DOHH2 (cell line): ENCODE results near the gene TVP23A.

Experiments
- H3F3A ChIP-seq: fragments of 200-600 bp; sonication (generic), shearing (Covaris generic); 2 replicates; pipeline ENCODE4 v1.6.0; 2016; ENCODE audit warnings: antibody characterized with exemption, mild to moderate bottlenecking; ENCODE audit not compliant: control insufficient read depth, insufficient read depth
- H3K27ac ChIP-seq: fragments of 200-600 bp; sonication (generic); 2 replicates; pipeline ENCODE4 v1.5.1; 2014; ENCODE audit warnings: low read depth, mild to moderate bottlenecking, low read length, moderate library complexity
- H3K27me3 ChIP-seq: fragments of 200-600 bp; sonication (generic); 2 replicates; pipeline ENCODE4 v1.6.1; 2014; ENCODE audit warnings: mild to moderate bottlenecking, low read length, mixed read lengths; ENCODE audit not compliant: control insufficient read depth
- H3K36me3 ChIP-seq: fragments of 200-600 bp; sonication (generic); 2 replicates; pipeline ENCODE4 v1.6.1; 2014; ENCODE audit warnings: mild to moderate bottlenecking, low read length, moderate library complexity, mixed read lengths; ENCODE audit not compliant: control insufficient read depth
- H3K4me1 ChIP-seq: fragments of 200-600 bp; sonication (generic); 2 replicates; pipeline ENCODE4 v1.6.1; 2014; ENCODE audit warnings: mild to moderate bottlenecking, low read length, mixed read lengths; ENCODE audit not compliant: control insufficient read depth
- H3K4me2 ChIP-seq: fragments of 200-600 bp; sonication (generic); 2 replicates; pipeline ENCODE4 v1.6.0; 2014; ENCODE audit warnings: mild to moderate bottlenecking, low read length, moderate library complexity
- H3K4me3 ChIP-seq: fragments of 200-600 bp; sonication (generic); 2 replicates; pipeline ENCODE4 v1.5.1; 2014; ENCODE audit warnings: mild to moderate bottlenecking, low read length, mixed read lengths
- H3K79me2 ChIP-seq: fragments of 200-600 bp; sonication (generic); 2 replicates; pipeline ENCODE4 v1.6.1; 2014; ENCODE audit warnings: mild to moderate bottlenecking, low read length, mixed read lengths; ENCODE audit not compliant: control insufficient read depth
- H3K9me2 ChIP-seq: fragments of 200-600 bp; sonication (generic); replicated peaks from 2 replicates; pipeline ENCODE4 v1.6.1; 2014; ENCODE audit warnings: mild to moderate bottlenecking, low read length, mixed read lengths; ENCODE audit not compliant: control insufficient read depth
- H3K9me3 ChIP-seq: fragments of 200-600 bp; sonication (generic); 2 replicates; pipeline ENCODE4 v1.6.1; 2014; ENCODE audit warnings: antibody characterized with exemption, low read length, mixed read lengths; ENCODE audit not compliant: control insufficient read depth, insufficient read depth
- H4K20me1 ChIP-seq: fragments of 200-600 bp; sonication (generic); 2 replicates; pipeline ENCODE4 v1.6.0; 2014; ENCODE audit warnings: low read depth, mild to moderate bottlenecking, antibody characterized with exemption, low read length, moderate library complexity; ENCODE audit not compliant: control insufficient read depth, insufficient read depth
- CTCF ChIP-seq: fragments of 200-600 bp; sonication (generic); IDR thresholded peaks from one replicate; pipeline ENCODE4 v1.5.1; 2014; ENCODE audit warnings: antibody characterized with exemption, mild to moderate bottlenecking, low read depth, low read length; ENCODE audit not compliant: poor library complexity, severe bottlenecking
- EZH2phosphoT487 ChIP-seq: fragments of 200-600 bp; sonication (generic); IDR thresholded peaks from 2 replicates; pipeline ENCODE4 v1.6.1; 2017; ENCODE audit warnings: borderline replicate concordance, mild to moderate bottlenecking, antibody characterized with exemption, low read length, moderate library complexity, mixed read lengths

TVP23A gene

DNA sequence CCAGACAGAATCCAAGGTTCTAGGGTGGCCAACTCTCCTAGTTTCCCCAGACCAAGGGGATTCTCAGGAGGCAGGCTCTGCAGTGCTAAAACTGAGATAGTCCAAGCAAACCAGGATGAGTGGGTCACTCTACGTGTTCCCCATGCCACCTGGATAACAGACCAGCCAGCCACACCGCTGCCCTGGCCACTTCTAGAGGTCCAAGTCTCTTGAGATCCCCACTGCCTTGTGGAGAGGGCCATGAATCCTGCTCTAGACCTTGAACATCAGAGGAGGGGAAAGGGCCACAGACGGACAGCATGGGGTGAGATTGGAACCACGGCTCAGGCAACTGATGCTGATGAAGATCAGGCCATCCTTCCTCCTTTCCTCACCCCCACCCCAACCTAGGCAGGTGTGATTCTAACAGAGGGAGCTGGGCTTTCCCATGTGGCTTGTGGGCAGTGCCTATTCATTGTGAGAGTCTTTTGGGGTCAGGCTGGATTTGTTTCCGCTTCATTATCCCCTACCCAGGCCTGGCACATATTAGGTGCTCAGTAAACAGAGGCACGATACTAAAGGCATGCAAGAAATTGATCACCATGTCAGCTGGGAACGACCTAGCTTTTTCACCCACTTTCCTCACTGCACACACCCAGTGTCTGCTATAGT lies 16.8 kb upstream of the TVP23A start:
- H3K79me2 ChIP-seq: no peaks in the 10 kb centered on the region
- H3K4me1 ChIP-seq: no peaks in the 10 kb centered on the region
- TF ChIP-seq CTCF (no peak), EZH2phosphoT487 (no peak)
- H3K4me3 ChIP-seq: no peak overlapping the region
- no peaks in the 10 kb centered on the region for H4K20me1 ChIP-seq
- H3K9me2 ChIP-seq: no peaks in the 10 kb centered on the region
- H3K9me3 ChIP-seq: no peaks in the 10 kb centered on the region
- H3K27me3 ChIP-seq: peaks cover 23% of the 10 kb centered on the region
- H3K4me2 ChIP-seq: no peak overlapping the region
- H3K27ac ChIP-seq: no peak overlapping the region
- H3K36me3 ChIP-seq: no peaks in the 10 kb centered on the region
- no peaks in the 10 kb centered on the region for H3F3A ChIP-seq

DNA sequence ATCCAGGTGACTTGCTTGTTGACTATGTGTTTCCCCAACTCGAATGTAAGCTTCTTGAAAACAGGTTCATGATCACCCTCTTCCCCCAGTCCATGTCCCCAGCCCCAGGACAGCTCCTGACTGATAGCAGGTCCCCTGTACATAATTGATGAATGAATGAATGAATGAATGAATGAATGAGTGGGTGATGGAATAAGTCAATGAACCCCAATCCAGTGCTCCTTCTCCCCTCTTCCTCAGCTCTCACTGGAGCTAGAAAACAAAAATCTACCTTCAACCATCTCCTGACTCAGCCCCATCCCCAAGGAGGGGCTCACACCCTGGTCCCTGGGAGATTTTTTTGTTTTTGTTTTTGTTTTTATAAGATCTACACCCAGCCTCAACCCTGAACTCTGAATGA lies 16.2 kb upstream of the TVP23A start:
- H3K79me2 ChIP-seq: no peaks in the 10 kb centered on the region
- H3K4me3 ChIP-seq: no peak overlapping the region
- H3K9me2 ChIP-seq: no peaks in the 10 kb centered on the region
- H4K20me1 ChIP-seq: no peaks in the 10 kb centered on the region
- H3K27ac ChIP-seq: no peak overlapping the region
- H3K4me1 ChIP-seq: no peaks in the 10 kb centered on the region
- TF ChIP-seq CTCF: no peak
- TF ChIP-seq EZH2phosphoT487: no peak
- peaks cover 24% of the 10 kb centered on the region for H3K27me3 ChIP-seq
- H3K36me3 ChIP-seq: no peaks in the 10 kb centered on the region
- H3F3A ChIP-seq: no peaks in the 10 kb centered on the region
- H3K9me3 ChIP-seq: no peaks in the 10 kb centered on the region
- no peak overlapping the region for H3K4me2 ChIP-seq

GRCh38 chr16:10834130-10834529 lies 15.5 kb upstream of the TVP23A start:
- TF ChIP-seq CTCF: no peak
- TF ChIP-seq EZH2phosphoT487: no peak
- no peaks in the 10 kb centered on the region for H3K4me1 ChIP-seq
- no peaks in the 10 kb centered on the region for H3K9me3 ChIP-seq
- H3K79me2 ChIP-seq: no peaks in the 10 kb centered on the region
- H3K36me3 ChIP-seq: no peaks in the 10 kb centered on the region
- H3K27ac ChIP-seq: no peak overlapping the region
- H3K4me2 ChIP-seq: no peak overlapping the region
- no peaks in the 10 kb centered on the region for H4K20me1 ChIP-seq
- no peaks in the 10 kb centered on the region for H3F3A ChIP-seq
- no peaks in the 10 kb centered on the region for H3K9me2 ChIP-seq
- no peak overlapping the region for H3K4me3 ChIP-seq
- peaks cover 28% of the 10 kb centered on the region for H3K27me3 ChIP-seq
